Measurements from ENCODE around the gene GPR156.
"Not testable (repeated sequence)": the region's sequence is repeated elsewhere in the genome, so short reads cannot be mapped to it uniquely, and the experiment has no call there.

GPR156 gene

GRCh38 chr3:120284747-120285507 lies at the start of gene GPR156:
TSS of gene GPR156 (minus strand) at chr3:120285222. CDS start at chr3:120244098, 41,124 bp downstream.
- peaks cover 1% of the 10 kb centered on the region for H3K4me1 Mint-ChIP-seq
- H3K4me3 Mint-ChIP-seq = no peak within 1 kb of the TSS
- H3K9me3 Mint-ChIP-seq = no peaks in the 10 kb centered on the region
- DNase-seq (peak; percentile 7), ATAC-seq (peak; percentile 67)
- no peaks in the 10 kb centered on the region for H3K36me3 Mint-ChIP-seq (ENCODE audit: low read depth)
- peaks cover 45% of the 10 kb centered on the region for H3K27me3 Mint-ChIP-seq
- H3K27ac Mint-ChIP-seq = no peak within 1 kb of the TSS

DNA sequence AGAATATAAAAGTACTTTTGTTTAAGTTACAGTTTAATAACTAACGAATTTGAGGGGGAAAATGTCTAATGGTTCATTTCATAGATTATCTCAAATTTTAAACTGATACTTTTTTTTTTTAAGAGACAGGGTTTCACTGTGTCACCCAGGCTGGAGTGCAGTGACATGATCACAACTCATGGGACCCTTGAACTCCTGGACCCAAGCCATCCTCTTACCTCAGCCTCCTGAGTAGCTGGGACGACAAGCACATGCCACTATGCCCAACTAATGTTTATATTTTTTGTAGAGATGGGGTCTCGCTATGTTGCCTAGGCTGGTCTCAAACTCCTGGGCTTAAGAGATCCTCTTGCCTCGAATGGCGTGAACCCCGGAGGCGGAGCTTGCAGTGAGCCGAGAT lies 47.6 kb upstream of the GPR156 start:
- H3K27me3 Mint-ChIP-seq = no peaks in the 10 kb centered on the region
- H3K4me1 Mint-ChIP-seq = peaks cover 13% of the 10 kb centered on the region
- no peak for ATAC-seq
- no peak overlapping the region for H3K4me3 Mint-ChIP-seq
- no peak overlapping the region for H3K27ac Mint-ChIP-seq
- H3K36me3 Mint-ChIP-seq (ENCODE audit: low read depth) = peaks cover 47% of the 10 kb centered on the region
- H3K9me3 Mint-ChIP-seq = no peaks in the 10 kb centered on the region
- no peak for DNase-seq

DNA sequence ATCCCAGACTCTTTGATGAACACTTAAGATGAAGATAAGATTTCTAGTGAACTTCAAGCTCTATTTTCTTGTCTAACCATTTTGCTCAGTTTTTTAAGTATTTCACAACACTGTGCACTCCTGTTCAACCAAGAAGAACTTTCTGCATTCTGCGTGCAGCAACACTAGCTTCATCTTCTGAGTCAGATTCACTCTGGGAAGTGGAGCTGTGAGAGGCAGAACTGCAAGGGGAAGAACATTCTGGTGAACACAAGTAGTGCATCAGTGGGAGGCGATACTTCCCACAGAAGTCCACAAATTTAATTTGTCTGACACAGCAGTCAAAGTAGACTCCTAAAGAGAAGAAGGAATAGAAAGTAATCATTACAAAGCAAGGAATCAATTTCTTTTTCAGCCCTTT lies 46.1 kb upstream of the GPR156 start:
- Mint-ChIP-seq H3K4me1 (peaks cover 2% of the 10 kb centered on the region), H3K36me3 (ENCODE audit: low read depth) (peaks cover 44% of the 10 kb centered on the region), H3K9me3 (no peaks in the 10 kb centered on the region), H3K27ac (no peak overlapping the region), H3K27me3 (no peaks in the 10 kb centered on the region), H3K4me3 (no peak overlapping the region)
- DNase-seq (no peak), ATAC-seq (no peak)

- no peak for ATAC-seq
- no peak for DNase-seq
- Mint-ChIP-seq H3K27me3 (no peaks in the 10 kb centered on the region), H3K9me3 (peaks cover 5% of the 10 kb centered on the region), H3K27ac (no peak overlapping the region), H3K4me1 (peaks cover 10% of the 10 kb centered on the region), H3K36me3 (ENCODE audit: low read depth) (peaks cover 48% of the 10 kb centered on the region), H3K4me3 (no peak overlapping the region)
Observed at GRCh38 chr3:120326784-120327183, 41.8 kb upstream of the GPR156 start.

- no peak for DNase-seq
- peaks cover 50% of the 10 kb centered on the region for H3K36me3 Mint-ChIP-seq (ENCODE audit: low read depth)
- H3K4me3 Mint-ChIP-seq = no peak overlapping the region
- ATAC-seq = no peak
- H3K9me3 Mint-ChIP-seq = peaks cover 10% of the 10 kb centered on the region
- no peaks in the 10 kb centered on the region for H3K27me3 Mint-ChIP-seq
- H3K27ac Mint-ChIP-seq = no peak overlapping the region
- H3K4me1 Mint-ChIP-seq = peaks cover 10% of the 10 kb centered on the region
Observed at GRCh38 chr3:120324190-120324589, 39.2 kb upstream of the GPR156 start.

- not testable (repeated sequence) for H3K4me3 Mint-ChIP-seq, H3K27ac Mint-ChIP-seq, H3K27me3 Mint-ChIP-seq, DNase-seq
- Mint-ChIP-seq H3K36me3 (ENCODE audit: low read depth) (peaks cover 53% of the 10 kb centered on the region), H3K9me3 (peaks cover 14% of the 10 kb centered on the region), H3K4me1 (peaks cover 10% of the 10 kb centered on the region)
- peak; percentile 61 for ATAC-seq
Observed at GRCh38 chr3:120323761-120324160, 38.7 kb upstream of the GPR156 start.

DNA sequence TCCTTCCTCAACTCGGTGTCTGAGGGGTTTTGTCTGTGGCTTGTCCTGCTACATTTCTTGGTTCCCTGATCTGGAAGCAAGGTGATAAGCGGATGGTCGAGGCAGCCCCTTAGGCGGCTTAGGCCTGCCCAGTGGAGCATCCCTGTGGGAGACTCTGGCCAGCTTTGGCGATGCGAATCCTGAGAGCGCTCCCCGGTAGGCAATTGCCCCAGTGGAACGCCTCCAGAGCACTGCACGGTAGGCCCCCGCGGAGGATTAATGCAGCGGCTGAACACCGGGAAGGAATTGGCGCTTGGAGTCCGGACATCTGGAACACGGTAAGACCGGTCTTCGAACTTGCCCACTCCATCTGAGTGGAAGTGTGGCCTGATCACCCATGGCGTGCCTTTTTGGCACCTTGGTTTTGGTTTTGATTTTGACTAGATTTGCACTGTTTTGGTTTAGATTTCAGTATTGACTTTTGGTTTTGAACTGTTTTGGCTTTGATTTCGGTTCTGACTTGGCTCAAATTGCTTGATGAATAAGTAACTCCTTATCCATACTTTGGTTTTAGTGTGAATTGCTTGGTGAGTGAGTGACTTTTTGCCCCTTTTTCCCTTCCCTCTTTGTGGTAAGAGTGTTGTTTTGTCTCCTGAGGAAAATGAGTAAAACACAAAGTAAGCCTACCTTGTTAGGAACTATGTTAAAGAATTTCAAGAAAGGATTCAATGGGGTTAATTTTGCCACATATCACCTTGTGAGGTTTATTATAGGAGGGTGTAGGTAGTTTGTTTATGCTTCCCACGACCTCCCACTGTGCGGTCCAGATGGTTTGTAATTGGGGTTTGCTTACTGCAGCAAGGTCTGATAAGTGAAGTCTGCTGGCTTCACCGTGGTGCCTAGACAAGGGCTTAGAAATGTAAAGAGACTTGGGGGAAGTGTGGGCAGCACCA lies 27.1 kb upstream of the GPR156 start:
- H3K4me3 Mint-ChIP-seq = no peak overlapping the region
- ATAC-seq (no peak), DNase-seq (no peak)
- peaks cover 28% of the 10 kb centered on the region for H3K36me3 Mint-ChIP-seq (ENCODE audit: low read depth)
- H3K9me3 Mint-ChIP-seq = peaks cover 9% of the 10 kb centered on the region
- H3K27me3 Mint-ChIP-seq = peaks cover 2% of the 10 kb centered on the region
- peaks cover 7% of the 10 kb centered on the region for H3K4me1 Mint-ChIP-seq
- H3K27ac Mint-ChIP-seq = no peak overlapping the region

DNA sequence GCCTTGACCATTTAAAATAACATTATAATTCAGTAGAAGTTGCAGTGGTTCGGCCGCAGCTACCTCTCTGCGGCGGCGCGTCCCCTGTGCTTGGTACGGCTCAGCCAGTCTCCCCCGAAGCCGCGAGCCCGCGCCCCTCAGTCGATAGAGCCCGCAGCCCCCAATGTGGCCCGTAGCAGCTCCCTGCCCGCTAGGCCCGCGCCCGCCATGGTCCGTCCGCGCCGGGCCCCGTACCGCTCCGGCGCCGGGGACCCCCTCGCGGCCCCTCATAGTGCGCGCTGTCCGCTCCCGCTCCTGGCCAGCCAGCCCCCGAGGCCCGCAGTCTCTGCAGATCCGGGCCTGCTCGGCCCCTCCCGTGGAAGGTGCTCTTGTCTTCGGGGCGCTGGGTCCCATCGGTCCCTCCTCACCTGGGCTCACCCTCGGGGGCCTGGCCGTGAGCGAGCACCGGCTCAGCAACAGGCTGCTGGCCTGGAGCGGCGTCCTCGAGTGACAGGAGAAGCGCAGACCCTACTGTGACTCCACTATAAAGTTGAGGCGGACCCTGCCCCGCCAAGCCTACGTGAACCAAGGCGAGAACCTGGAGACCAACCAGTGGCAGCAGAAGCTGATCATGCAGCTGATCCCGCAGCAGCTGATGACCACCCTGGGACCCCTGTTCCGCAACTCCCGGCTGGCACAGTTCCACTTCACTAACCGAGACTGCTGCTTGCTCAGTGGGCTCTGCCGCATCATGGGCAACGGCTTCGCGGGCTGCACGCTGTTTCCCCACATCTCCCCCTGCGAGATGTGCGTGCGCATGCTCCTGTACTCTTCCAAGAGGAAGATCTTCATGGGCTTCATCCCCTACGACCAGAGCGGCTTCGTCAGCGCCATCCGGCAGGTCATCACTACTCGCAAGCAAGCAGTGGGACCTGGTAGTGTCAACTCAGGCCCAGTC lies 21.8 kb upstream of the GPR156 start:
- no peak for ATAC-seq
- no peak overlapping the region for H3K4me3 Mint-ChIP-seq
- H3K4me1 Mint-ChIP-seq = no peaks in the 10 kb centered on the region
- no peak for DNase-seq
- H3K36me3 Mint-ChIP-seq (ENCODE audit: low read depth) = no peaks in the 10 kb centered on the region
- H3K27ac Mint-ChIP-seq = no peak overlapping the region
- peaks cover 6% of the 10 kb centered on the region for H3K27me3 Mint-ChIP-seq
- no peaks in the 10 kb centered on the region for H3K9me3 Mint-ChIP-seq

GRCh38 chr3:120304616-120305015 lies 19.6 kb upstream of the GPR156 start:
- Mint-ChIP-seq H3K4me1 (no peaks in the 10 kb centered on the region), H3K27ac (no peak overlapping the region), H3K36me3 (ENCODE audit: low read depth) (no peaks in the 10 kb centered on the region), H3K4me3 (no peak overlapping the region), H3K27me3 (peaks cover 6% of the 10 kb centered on the region), H3K9me3 (no peaks in the 10 kb centered on the region)
- DNase-seq = no peak
- no peak for ATAC-seq

GRCh38 chr3:120302361-120302760 lies 17.3 kb upstream of the GPR156 start:
- DNase-seq (no peak), ATAC-seq (no peak)
- H3K27me3 Mint-ChIP-seq = peaks cover 5% of the 10 kb centered on the region
- H3K4me3 Mint-ChIP-seq = no peak overlapping the region
- H3K36me3 Mint-ChIP-seq (ENCODE audit: low read depth) = no peaks in the 10 kb centered on the region
- no peak overlapping the region for H3K27ac Mint-ChIP-seq
- H3K9me3 Mint-ChIP-seq = no peaks in the 10 kb centered on the region
- H3K4me1 Mint-ChIP-seq = no peaks in the 10 kb centered on the region

GRCh38 chr3:120300971-120301370 lies 15.9 kb upstream of the GPR156 start:
- ATAC-seq (no peak), DNase-seq (no peak)
- H3K27ac Mint-ChIP-seq = no peak overlapping the region
- H3K4me1 Mint-ChIP-seq = no peaks in the 10 kb centered on the region
- no peaks in the 10 kb centered on the region for H3K36me3 Mint-ChIP-seq (ENCODE audit: low read depth)
- no peak overlapping the region for H3K4me3 Mint-ChIP-seq
- no peaks in the 10 kb centered on the region for H3K9me3 Mint-ChIP-seq
- H3K27me3 Mint-ChIP-seq = peaks cover 5% of the 10 kb centered on the region

DNA sequence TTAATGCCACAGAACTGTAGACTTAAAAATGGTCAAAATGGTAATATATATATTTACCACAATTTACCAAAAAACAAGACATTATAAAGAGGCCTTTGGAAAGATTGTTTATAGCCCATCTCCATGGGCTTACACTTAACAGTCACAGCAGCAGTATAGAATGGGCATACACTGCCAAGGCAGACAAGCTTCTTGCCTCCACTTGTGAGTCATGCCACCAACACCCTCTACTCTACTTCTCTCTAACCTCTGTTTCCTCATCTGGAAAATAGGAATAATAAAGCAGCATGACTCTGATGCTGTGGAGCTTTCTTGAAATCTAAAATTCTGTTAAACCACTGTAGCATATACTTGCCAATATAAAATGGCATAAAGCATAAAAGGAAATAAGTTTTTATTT lies 14.4 kb upstream of the GPR156 start:
- ATAC-seq (no peak), DNase-seq (no peak)
- Mint-ChIP-seq H3K4me3 (no peak overlapping the region), H3K27me3 (peaks cover under 1% of the 10 kb centered on the region), H3K36me3 (ENCODE audit: low read depth) (no peaks in the 10 kb centered on the region), H3K27ac (no peak overlapping the region), H3K9me3 (no peaks in the 10 kb centered on the region), H3K4me1 (no peaks in the 10 kb centered on the region)

DNA sequence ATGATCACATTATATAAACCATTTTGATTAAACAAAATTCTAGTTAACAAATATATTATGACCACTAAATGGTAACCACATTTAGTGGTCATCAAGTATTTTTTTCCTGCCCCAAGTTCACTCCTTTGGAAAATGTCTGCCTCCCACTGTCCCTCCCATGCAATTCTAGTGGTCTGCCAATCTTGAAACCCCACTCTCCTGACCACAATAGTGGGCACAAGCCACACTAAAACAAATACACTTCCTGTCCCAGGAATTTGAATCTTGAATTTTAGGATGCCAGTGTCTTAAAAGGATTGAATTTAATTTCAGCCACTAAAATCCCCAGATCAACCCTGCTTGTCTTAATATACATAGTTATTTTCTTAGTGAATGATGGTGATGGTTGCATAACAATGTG lies 14.0 kb upstream of the GPR156 start:
- peaks cover 2% of the 10 kb centered on the region for H3K27me3 Mint-ChIP-seq
- no peak for ATAC-seq
- H3K9me3 Mint-ChIP-seq = peaks cover 3% of the 10 kb centered on the region
- no peaks in the 10 kb centered on the region for H3K4me1 Mint-ChIP-seq
- no peak overlapping the region for H3K27ac Mint-ChIP-seq
- DNase-seq = no peak
- H3K4me3 Mint-ChIP-seq = no peak overlapping the region
- no peaks in the 10 kb centered on the region for H3K36me3 Mint-ChIP-seq (ENCODE audit: low read depth)

DNA sequence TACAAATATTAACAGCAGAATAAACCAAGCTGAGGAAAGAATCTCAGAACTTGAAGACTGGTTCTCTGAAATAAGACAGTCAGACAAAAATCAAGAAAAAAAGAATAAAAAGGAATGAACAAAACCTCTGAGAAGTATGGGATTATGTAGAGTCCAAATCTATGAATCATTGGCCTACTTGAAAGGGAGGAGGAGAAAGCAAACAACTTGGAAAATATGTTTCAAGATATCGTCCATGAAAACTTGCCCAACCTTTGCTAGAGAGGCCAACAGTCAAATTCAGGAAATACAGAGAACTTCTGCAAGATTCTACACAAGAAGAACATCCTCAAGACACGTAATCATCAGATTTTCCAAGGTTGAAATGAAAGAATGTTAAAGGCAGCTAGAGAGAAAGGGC lies 6.5 kb upstream of the GPR156 start:
- not testable (repeated sequence) for H3K4me3 Mint-ChIP-seq; H3K27ac Mint-ChIP-seq; H3K4me1 Mint-ChIP-seq; ATAC-seq; H3K36me3 Mint-ChIP-seq (ENCODE audit: low read depth); DNase-seq
- peaks cover 12% of the 10 kb centered on the region for H3K27me3 Mint-ChIP-seq
- peaks cover 24% of the 10 kb centered on the region for H3K9me3 Mint-ChIP-seq
